ENCODE results near the gene MAOA. TPM values are rescaled to one million over a fixed set of nuclear protein-coding genes. Genes with fewer than 3 reads are reported as not detected.
"Not testable (repeated sequence)": the region's sequence is repeated elsewhere in the genome, so short reads cannot be mapped to it uniquely, and the experiment has no call there.

The MAOA gene
- 0.52 TPM for polyA plus RNA-seq (ENCODE audit: insufficient read length)

DNA sequence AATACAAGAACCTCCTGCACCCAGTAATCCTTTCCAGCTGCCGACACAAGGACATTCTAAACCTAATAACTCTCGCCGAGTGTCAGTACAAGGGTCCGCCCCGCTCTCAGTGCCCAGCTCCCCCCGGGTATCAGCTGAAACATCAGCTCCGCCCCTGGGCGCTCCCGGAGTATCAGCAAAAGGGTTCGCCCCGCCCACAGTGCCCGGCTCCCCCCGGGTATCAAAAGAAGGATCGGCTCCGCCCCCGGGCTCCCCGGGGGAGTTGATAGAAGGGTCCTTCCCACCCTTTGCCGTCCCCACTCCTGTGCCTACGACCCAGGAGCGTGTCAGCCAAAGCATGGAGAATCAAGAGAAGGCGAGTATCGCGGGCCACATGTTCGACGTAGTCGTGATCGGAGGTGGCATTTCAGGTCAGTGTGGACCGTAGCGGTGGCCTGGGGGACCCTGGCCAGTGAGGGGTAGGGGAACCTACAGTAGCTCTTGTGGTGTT is at the start of gene MAOA:
Gene MAOA, plus strand, starts transcription at position 295 of the 490 bp plus-strand sequence. Its CDS starts 43 bp downstream, at position 338.
- DNase-seq (ENCODE audit: low read depth), result no peak

DNA sequence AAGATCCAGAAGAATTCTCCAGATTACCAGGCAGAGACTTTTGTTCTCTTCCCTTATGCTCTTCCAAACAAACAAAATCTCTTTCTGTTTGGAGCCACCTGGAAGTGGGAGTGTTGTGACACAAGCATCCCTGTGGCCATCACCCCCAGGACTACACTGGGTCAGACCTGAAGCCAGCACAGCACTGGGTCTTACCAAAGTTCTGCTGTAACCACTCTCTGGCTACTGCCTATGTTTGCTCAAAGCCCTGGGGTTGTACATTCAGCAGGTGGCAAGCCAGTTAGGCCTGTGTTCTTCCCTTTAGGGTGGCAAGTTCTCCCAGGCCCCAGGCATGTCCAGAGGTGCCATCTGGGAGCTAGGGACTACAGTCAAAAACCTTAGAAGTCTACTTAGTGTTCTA is 43.7 kb upstream of the MAOA start:
- no peak for DNase-seq (ENCODE audit: low read depth)

DNA sequence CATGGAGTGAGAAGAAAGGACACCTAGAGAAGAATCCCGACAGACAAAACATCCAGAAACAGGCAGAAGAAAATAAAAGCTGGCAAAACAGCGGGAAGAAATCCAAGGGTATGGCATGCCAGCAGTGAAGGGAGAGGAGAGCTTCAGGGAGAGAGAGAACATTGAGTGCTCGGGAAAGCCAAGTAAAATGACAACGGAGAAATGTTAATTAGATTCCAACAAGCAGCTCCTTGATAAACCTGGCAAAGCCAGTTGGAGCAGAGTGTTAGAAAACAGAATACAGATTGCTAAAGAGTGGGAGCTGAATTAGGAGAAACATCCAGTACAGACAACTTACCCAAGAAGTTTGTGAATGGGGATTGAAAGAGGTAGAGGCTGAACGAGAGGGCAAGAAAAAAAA is 40.4 kb upstream of the MAOA start:
- no peak for DNase-seq (ENCODE audit: low read depth)

DNA sequence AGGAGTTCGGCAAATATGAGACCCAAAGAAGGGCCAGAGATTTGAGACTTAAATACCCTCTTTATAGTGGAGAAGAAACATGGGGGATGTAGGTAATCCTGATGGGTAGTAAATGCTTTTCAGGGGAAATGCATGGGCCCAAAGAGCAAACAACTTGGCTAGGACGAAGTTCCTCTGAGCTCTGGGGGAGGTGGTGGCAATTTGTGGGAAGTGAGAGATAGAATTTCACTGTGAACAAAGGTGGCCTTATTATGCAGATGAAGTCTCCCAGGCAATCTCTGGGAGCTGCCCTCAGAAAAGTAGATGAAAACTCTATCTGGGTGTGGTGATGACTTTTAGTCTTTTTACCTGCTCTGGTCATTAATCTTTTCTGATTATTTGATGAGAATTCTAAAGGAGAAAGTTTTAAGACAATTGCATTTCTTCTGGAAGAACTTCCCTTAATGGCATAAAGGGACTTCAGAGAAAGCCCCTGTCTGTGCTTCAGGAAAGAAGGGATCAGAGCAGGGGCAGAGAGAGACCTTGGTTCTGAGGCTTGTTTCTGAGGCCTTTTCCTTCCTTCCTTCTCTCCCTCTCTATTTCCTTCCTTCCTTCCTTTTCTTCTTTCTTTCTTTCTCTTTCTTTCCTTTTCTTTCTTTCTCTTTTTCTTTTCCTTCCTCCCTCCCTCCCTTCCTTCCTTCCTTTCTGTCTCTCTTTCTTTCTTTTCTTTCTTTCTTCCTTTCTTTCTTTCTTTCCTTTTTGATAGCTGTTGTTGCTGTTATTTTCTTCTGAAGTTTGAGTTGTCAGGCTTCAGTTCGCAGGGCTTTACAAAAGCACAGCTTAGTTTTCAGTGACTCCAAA is 37.5 kb upstream of the MAOA start:
- no peak for DNase-seq (ENCODE audit: low read depth)

DNA sequence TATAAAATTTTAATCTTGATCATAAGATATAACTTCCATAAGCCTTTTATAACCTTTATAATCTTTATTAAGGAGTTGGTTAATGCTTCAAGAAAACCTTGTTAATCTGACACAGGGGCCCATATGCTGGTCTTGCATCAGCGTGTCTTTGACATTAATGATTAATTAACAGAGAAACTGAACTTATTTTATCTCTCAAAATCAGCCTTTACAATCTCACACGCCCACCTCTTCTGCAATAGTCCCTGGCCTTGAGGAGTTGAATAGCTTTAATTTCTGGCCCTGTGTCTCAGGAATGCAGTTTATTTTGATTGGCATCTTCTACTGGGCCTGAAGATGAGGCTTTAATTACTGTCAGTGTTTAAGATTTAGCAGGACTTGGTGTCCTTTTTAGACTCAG is 36.2 kb upstream of the MAOA start:
- DNase-seq (ENCODE audit: low read depth), result not testable (repeated sequence)

DNA sequence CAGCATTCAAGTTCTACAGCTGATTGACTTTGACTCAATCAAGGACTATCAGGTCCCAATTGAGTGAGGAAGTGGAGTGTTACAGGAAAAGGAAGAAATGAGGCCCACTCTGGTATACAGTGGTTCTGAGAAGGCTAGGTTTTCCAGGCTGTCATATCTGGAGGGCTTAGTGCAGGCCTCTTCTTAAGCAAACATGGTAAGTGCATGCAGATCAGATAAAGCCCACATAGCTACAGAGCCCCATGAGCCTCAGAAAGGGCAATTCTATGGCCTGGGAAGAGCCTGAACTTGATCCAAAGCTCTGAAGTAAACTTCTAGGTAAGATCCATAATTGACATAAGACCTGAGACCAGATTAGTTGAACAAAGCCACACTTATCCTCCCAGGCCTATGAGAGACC is 29.0 kb upstream of the MAOA start:
- no peak for DNase-seq (ENCODE audit: low read depth)

DNA sequence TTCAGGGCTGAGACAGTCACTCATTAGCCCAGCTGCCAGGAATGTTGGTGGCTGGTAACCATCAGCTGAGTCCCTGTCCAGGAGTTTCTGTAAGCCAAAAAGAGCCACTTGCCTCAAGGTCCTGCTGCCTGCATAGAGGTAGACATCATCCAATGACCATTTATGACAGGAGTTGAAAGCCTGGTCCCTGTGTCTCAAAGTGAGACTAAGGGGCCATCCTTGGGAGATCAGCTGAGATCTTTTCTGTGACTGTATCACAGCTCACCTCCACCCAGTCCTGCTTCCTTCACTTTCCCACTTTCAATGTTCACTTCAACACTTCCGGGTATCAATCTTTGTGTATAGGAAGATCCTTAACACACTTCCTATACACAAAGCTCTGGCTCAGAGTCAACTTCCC is 28.4 kb upstream of the MAOA start:
- no peak for DNase-seq (ENCODE audit: low read depth)

DNA sequence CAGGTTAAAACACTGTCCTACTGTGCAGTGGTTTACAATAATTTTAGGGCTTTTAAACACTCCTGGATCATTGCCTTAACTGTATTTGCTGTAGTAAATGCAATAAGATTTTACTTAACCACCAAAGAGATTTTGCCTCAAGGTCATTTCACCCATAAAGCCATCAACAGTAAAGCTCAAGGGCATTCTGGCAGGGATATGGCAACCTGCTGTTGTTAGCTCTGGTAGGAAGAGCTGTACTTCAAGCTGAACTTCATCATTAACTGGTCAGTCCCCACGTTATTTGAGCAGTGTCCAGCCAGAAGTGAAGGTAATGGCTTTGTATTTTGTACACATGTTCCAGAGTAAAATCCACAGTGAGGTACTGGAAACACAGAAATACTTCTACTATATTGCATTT is 26.9 kb upstream of the MAOA start:
- DNase-seq (ENCODE audit: low read depth), result no peak

DNA sequence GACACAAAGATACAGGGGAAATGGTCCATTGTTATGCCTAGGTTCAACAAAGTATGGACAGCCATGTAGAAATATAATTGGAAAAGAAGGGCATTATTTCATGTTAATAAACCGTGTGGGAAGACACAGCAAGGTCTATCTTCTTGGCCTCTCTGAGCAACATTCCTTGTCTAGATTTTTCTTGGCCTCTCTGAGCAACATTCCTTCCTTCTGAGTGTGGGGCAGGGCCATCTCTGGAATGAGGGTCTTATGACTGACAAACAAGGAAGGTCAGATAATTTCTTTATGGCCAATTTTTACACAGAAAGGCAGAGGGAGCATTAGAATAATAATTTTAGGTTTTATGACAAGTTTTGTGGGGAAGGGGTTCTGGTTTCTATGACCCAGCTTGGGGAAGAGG is 24.3 kb upstream of the MAOA start:
- DNase-seq (ENCODE audit: low read depth), result no peak

DNA sequence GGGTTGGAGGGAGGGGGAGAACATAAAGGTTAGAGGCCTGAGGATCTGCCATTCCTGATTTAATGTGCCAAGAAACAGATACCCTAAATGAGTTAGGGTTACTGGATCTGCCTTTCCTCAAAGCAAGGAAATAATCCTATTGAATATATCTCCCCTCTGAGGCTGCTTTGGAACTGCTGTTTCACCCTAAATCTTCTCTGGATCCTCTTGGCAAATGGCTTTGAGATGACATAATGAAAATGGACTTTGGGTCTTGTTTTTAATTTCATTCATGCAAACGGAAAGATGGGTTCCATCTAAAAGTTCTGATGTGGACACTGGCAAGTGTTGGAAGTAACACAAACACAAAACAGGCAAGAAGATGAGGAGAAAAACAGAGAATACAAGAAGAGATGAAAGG is 23.0 kb upstream of the MAOA start:
- no peak for DNase-seq (ENCODE audit: low read depth)

DNA sequence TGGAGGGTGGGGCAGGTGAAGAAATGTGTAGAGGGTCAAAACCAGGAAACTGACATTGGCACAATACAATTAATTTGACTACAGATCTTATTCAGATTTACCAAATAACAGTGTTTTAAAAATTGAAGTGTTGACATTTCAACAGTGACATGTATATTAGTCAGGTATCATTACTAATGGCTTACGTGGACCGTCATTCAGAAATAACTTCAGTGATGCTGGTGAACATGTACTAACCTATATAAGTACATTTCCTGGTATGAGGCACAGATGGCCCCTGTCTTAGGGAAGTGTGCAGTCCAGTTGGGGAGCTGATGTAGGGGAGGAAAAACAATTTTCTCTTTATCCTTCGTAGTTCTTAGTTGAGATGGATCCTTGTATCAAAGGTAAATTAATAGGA is 22.3 kb upstream of the MAOA start:
- no peak for DNase-seq (ENCODE audit: low read depth)

DNA sequence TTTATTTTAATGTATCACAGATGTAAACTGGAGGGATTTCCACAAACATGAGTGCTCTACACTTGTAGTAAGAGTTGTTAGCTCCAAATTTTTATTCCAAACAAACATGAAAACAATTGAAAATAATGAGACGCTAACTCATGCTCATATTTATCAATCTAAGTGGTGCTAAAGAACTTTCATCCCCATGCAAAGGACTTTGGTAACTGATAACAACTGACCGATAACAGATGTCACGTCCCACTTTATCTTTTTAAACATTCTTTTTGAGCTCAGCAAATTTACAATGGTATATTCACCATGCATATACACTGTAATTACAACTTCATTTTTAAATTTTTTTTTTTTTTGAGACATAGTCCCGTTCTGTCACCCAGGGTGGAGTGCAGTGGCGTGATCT is 15.6 kb upstream of the MAOA start:
- no peak for DNase-seq (ENCODE audit: low read depth)

DNA sequence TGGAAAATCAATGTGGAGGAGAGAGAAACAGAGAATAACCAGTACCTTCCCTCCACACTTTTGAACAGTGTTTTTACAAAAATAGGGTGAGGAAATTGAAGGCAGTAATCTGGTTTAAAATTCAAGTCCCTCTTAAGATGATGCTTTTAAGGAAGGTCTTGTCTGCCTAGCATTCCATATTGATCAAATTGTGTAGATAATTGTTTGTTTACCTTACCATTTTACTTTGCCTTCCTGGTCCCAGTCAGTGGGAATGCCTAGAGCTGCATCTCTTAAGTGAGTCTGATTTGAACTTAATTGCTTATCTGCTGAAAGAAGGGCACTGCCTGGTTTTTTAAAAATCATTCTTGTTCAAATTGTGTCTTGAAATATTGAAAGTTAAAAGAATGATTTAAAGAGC is 14.4 kb upstream of the MAOA start:
- no peak for DNase-seq (ENCODE audit: low read depth)

DNA sequence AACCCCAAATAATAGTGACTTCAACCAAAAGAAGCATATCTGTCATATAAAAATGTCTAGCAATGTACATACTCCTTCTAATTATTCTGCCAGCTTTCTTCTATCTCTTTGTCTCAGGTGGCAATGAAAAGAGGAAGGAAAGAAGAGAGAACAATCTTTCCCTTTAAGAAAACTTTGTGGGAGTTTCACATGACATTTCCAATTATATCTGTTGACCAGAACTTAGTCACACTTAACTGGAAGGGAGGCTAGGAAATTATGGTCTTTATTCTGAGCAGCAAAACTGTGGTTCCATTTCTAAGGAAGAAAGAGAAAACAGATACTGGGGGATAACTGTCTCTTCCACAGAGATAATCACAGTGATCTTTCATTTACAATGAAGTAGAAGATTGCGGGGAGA is 12.9 kb upstream of the MAOA start:
- no peak for DNase-seq (ENCODE audit: low read depth)

DNA sequence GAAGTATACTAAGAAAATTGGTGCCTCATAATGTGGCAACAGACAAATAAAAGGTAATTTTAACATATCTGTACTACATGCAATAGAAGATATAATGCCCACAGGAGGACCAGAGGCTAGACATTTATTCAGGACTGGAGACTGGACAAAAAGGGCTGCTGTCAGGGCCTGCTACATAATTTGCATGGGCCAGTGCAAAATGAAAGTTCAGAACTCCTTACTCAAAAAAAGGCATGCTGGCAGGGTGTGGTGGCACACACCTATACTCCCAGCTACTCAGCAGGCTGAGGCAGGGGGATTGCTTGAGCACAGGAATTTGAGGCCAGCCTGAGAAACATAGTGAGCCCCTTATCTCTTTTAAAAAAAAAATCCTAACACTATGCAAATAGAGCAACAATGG is 12.4 kb upstream of the MAOA start:
- DNase-seq (ENCODE audit: low read depth), result no peak

DNA sequence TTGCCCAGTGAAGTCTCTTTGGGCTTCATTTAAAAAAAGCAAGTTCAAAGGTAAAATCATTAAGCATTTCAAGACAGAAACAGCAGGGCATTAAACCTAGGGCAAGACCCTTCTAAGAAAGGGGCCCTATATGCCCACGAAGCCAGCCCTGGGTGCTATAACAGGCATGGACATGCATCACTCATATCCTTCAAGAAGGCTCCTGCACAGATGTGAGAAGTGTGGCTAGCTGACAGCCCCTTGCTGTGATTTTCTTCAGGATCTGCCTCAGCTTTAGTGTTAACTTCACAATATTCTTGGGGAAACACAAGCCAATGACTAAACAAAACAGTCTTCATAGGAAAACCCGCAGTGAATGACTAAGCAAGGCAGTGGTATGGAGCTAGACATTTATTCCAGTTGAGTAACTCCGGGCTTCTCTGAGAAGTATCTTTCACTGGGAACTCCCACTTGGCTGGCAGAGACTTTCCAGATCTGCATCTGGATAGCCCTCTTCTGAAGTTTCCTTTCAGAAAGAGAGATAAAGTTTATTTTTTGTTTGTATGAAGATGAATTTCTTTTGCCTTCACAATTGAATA is 11.9 kb upstream of the MAOA start:
- no peak for DNase-seq (ENCODE audit: low read depth)

DNA sequence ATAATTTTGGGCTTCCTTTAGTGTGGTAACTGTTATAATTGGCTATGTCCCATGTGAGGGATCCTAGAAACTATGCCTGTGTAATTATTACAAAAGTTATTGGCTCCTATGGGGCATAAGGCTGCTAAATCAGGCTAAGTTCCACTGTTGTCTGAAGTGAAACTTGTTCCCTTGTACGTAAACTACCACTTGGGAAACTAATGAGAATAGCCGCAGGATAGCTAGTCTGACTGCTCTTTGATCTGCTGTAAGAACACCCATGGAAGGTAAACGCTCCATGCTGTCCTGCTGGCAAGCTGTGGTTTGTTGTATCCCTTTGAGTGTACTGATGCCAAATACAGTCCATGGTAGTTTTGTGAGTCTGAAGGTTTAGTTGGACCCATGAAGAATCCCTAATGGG is 9.3 kb upstream of the MAOA start:
- no peak for DNase-seq (ENCODE audit: low read depth)

DNA sequence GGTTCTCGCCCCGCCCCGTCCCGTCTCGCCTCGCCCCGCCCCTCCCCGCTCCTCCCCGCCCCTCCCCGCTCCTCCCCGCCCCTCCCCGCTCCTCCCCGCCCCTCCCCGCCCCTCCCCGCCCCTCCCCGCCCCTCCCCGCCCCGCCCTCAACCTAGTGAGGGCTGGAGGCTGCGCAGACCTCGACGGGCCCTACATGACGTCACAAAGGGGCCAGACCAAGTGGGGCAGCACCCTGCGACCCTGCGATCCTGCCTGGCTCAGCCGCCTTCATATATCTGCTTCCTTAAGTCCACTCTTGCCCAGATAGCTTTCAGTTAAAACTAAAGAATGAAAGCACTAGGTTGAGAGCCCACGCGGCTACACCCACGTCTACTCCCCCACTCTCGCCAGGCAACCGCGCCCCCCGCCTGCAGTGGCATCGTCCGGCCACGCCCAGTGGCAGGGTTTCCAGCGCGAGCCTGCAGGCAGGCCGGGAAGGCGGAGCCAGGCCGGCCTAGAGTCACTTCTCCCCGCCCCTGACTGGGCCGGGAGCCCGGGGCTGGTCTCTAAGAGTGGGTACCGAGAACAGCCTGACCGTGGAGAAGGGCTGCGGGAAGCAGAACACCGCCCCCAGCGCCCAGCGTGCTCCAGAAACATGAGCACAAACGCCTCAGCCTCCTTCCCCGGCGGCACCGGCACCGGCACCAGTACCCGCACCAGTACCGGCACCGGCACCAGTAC is 1.5 kb upstream of the MAOA start:
- DNase-seq (ENCODE audit: low read depth), result peak; percentile 67

DNA sequence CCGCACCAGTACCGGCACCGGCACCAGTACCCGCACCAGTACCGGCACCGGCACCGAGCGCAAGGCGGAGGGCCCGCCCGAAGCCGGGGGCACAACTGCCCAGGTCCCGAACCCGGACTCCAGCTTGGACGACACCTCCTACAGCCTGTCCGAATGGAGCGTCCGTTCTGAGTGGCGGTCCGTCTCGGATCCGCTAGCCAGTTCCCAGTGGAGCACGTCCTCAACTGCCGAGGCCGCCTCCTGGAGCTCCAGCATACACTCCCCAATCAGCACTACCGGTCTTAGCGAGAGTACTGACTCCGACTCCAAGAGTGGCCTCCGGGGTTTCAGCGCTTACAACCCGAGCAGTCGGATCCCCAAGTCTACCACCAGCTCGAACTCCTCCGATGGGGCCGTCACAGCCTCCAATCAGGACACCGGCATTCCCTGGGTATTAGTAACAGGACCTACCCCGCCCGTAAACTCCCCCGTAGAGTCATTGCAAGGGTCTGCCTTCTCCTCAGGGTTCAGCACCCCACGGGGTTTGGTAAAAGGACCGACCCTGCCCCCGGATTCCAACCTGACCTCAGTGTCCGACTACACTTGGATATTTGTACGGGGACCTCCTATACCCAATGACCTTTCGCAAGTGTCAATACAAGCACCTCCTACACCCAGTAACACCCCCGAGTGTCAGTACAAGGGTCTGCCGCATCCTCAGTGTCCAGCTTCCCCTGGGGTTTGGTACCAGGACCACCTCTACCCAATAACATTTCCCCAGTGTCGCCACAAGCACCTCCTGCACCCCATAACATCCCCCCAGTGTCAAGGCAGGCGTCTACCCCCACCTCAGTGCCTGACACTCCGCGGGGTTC is 721 bp upstream of the MAOA start:
- no peak for DNase-seq (ENCODE audit: low read depth)

DNA sequence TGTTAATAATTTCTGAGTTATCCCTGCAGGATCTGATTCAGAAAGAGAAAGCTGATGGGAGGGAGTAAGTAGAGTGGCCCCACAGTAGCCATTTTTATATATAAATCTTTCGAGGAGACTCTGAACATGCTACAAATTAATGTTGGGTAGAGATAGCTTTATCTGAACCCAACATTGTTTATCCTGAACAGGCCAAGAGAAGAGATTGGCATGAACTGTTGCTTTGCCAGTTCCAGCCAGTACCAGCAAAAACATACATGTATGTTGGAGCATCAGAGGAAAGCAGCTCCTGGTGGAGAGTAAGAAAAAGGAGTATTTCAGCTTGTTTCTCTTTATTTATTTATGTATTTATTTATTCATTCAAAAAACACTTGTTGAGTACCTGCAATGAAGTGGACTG is 1.6 kb downstream of the MAOA start:
- no peak for DNase-seq (ENCODE audit: low read depth)

DNA sequence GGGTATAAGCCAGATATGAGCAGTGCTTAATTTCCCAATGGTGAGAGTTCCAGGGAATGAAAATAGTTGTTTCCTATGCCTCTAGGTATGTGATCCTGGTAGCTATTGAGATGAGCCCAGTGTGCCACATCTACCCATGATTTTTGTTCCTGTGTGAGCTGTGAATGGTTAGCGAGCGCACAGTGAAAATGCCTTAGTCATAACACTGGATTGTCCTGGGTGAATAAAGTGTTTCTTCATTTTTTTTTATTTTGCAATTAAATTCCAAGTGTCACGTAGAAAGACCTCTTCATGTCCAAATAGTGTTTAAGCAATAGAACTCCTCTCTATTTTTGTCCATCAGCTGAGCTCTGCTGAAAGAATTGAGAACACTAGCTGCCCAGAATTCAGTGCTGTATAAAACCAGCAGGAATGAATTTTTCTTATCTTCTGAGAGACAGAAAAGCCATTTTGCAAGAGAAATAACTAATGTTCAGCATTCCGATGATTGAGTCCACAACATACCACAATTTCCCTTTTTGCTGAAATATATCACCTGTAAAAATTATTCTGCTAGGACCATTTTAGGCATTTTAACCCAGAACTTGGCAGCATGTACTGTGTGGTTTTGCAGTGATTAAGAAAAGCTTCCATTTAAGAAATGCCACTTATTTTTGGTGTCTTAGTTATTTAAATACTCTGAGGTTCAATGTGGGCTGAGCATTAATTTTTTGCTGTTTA is 5.6 kb downstream of the MAOA start:
- no peak for DNase-seq (ENCODE audit: low read depth)

Measured in forelimb muscle (tissue), 1 donor.